Activated T-cell treated with anti-CD3 and anti-CD28 coated beads, Interleukin-2, amount 50 U/mL, for 72 hours (primary cell): ENCODE data around the gene USP12. TPM values are rescaled to one million over a fixed set of nuclear protein-coding genes. Genes with fewer than 3 reads are reported as not detected.
"Not testable (repeated sequence)": the region's sequence is repeated elsewhere in the genome, so short reads cannot be mapped to it uniquely, and the experiment has no call there.

ENCODE experiments used
- ATAC-seq, 2 donors: fragments of 150-1000 bp; cut with Tn5 transposase; replicated peaks in 1 of 2; 2 replicates each; pipeline ENCODE4 v1.10.0; 2021; ENCODE audit warnings: moderate library complexity in 2 of 2, mild to moderate bottlenecking in 1 of 2
- DNase-seq, 2 donors: peaks; one replicate each; pipeline ENCODE4 v3.0.0; 2021 to 2022; ENCODE audit warnings: mixed read lengths in 1 of 2
- H3K27ac Mint-ChIP-seq: one replicate; pipeline ENCODE4 v1.8.0; 2022; ENCODE audit warnings: mild to moderate bottlenecking, moderate library complexity, mixed read lengths
- H3K27me3 Mint-ChIP-seq: one replicate; pipeline ENCODE4 v1.8.0; 2022; ENCODE audit warnings: low read depth, mixed read lengths
- H3K36me3 Mint-ChIP-seq, 2 donors: one replicate each; pipeline ENCODE4 v1.8.0; 2022; ENCODE audit warnings: mixed read lengths in 2 of 2, mild to moderate bottlenecking in 1 of 2; ENCODE audit not compliant: insufficient read depth in 2 of 2
- H3K4me1 Mint-ChIP-seq: one replicate; pipeline ENCODE4 v1.8.0; 2022; ENCODE audit warnings: low read depth, mixed read lengths
- H3K4me3 Mint-ChIP-seq, 2 donors: one replicate each; pipeline ENCODE4 v1.8.0; 2022; ENCODE audit warnings: mild to moderate bottlenecking in 2 of 2, mixed read lengths in 2 of 2, moderate library complexity in 2 of 2
- H3K9me3 Mint-ChIP-seq, 2 donors: one replicate each; pipeline ENCODE4 v1.8.0; 2022; ENCODE audit warnings: mixed read lengths in 2 of 2
- total RNA-seq, 2 donors: library from RNA; stranded (reverse); gene quantifications; one replicate each; pipeline ENCODE4 v1.2.3, GENCODE V29; 2022

Gene USP12
- total RNA-seq, 2 donors from 2014 or later, result 39.6 to 57.3 TPM

DNA sequence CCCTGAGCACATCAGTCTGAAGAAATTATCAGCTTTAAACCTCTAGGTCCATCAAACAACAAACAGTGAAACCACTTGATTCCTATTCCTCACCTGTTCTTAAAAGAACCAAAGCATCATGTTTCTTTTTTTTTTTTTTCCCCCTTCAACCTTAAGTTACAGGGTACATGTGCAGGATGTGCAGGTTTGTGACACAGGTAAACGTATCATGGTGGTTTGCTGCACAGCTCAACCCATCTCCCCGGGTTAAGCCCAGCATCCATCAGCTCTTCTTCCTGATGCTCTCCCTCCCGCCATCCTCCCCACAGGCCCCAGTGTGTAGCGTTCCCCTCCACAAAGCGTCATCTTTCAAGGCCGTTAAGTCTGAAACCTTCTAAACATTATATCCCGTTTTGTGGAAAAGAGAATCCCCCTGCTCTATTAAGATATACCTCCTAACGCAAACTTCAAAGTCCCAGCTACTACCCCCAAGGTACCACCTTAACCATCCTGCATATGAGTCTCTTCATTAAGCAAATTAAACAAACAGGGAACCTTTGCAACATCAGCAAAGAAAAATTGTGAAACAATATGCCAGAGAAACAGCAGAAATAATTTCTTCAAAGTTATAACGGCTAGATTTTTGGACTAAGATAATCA, 10.8 kb downstream of the USP12 start:
- H3K4me3 Mint-ChIP-seq, result peak overlapping the region; percentile 21 to 36
- no peak overlapping the region for H3K27ac Mint-ChIP-seq
- DNase-seq, result no peak
- no peak for ATAC-seq
- H3K4me1 Mint-ChIP-seq, result peaks cover 58% of the 10 kb centered on the region
- H3K36me3 Mint-ChIP-seq, result peaks cover 10 to 33% of the 10 kb centered on the region in 2 donors
- no peaks in the 10 kb centered on the region for H3K27me3 Mint-ChIP-seq
- H3K9me3 Mint-ChIP-seq, result peaks cover 4 to 6% of the 10 kb centered on the region in 2 donors

DNA sequence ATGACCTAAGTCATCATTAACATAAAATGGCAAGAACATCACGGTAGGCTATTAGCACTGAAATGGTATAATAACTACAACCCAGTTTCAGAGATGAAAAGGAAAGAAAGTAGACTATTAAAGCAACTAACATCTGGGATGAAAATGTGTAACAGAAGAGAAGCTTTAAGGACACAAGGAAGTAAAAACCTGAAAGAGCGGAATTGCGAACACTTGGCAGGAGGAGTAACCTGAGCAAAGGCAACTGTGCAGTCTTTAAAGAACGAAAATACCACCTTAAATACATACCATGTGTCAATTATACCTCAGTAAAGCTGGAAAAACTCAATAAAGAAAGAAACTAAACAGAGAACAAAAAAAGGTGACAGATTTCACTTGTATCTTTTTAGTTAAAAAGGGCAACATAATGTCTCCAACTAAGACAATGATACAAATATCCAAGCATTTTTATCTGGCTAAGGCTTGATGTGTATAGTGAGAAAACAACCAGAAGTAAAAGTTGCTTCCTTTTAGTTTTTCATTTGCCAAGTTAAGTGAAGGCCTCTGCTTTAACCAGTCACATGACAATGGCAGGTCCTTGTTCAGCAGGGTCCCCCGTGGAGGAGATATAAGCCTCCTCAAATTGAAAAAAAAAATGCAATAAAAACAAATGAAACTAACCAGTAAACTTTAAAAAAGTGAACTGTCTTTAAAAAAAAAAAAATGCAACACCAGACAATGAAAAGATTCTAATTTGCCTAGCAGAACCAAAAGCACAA, 11.6 kb downstream of the USP12 start:
- Mint-ChIP-seq H3K27ac (peak overlapping the region; percentile 51), H3K9me3 (peaks cover 4 to 6% of the 10 kb centered on the region in 2 donors), H3K36me3 (peaks cover 10 to 35% of the 10 kb centered on the region in 2 donors), H3K4me3 (peak overlapping the region in 1 of 2 donors; percentile 36), H3K27me3 (no peaks in the 10 kb centered on the region), H3K4me1 (peaks cover 51% of the 10 kb centered on the region)
- no peak for ATAC-seq
- no peak for DNase-seq

DNA sequence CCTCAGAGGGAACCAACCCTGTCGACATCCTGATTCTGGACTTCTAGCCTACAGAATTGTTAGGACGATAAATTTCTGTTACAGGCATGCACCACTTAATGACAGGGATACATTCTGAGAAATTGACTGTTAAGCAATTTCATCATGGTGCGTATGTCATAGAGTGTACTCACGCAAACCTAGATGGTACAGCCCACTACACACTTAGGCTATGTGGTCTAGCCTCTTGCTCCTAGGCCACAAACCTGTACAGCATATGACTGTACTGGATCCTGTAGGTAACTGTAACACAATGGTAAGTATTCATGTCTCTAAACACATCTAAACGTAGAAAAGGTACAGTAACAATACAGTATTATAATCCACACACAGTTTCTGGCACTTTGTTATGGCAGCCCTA, 13.3 kb downstream of the USP12 start:
- no peak overlapping the region for H3K27ac Mint-ChIP-seq
- H3K4me3 Mint-ChIP-seq, result no peak overlapping the region
- ATAC-seq, result peak; percentile 59 to 66
- peaks cover 56% of the 10 kb centered on the region for H3K4me1 Mint-ChIP-seq
- no peak for DNase-seq
- peaks cover 4 to 6% of the 10 kb centered on the region in 2 donors for H3K9me3 Mint-ChIP-seq
- H3K36me3 Mint-ChIP-seq, result peaks cover 10 to 33% of the 10 kb centered on the region in 2 donors
- no peaks in the 10 kb centered on the region for H3K27me3 Mint-ChIP-seq

DNA sequence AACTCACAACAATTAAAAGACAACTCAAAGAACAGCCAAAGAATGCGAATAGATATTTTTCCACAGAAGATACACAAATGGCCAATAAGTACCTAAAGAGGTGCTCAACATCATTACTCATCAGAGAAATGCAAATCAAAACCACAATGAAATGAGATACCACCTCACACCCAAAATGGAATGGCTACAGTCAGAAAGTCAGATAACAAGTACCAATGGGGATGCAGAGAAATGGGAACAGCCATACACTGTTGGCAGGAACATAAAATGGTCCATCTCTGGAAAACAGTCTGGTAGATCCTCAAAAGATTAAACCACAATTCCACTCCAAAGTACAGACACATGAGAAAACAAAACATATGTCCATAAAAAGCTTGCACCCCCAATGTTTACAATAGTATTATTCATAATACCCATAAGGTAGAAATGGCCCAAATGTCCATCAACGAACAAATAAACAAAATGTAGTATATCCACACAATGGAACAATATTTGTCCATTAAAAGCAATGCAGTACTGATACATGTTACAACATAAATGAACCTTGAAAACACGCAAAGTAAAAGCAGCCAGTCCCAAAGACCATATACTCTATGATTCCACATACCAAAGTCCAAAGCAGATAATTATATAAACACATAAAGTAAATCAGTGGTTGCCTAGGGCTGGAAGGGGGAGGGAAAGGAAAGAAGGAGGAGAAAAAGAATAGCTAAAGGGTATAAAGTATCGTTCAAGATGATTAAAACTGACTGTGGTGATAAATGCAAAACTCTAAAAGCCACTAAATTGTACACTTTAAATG, 19.6 kb downstream of the USP12 start:
- Mint-ChIP-seq H3K4me1 (peaks cover 59% of the 10 kb centered on the region), H3K9me3 (peaks cover 2 to 6% of the 10 kb centered on the region in 2 donors), H3K4me3 (peak overlapping the region; percentile 48 to 56), H3K36me3 (peaks cover 9 to 16% of the 10 kb centered on the region in 2 donors), H3K27me3 (no peaks in the 10 kb centered on the region), H3K27ac (peak overlapping the region; percentile 3)
- DNase-seq, result no peak
- peak; percentile 71 to 75 for ATAC-seq

DNA sequence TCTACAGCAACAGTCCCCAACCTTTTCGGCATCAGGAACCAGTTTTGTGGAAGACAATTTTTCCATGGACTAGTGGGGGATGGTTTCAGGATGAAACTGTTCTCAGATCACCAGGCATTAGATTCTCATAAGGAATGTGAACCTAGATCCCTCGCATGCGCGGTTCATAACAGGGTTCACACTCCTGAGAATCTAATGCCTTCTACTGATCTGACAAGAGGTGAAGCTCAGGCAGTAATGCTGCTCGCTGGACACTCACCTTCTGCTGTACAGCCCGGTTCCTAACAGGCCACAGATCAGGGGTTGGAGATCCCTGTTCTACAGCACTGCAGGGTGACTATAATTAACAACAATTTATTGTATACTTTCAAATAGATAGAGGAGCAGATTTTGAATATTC, 21.9 kb downstream of the USP12 start:
- Mint-ChIP-seq H3K4me1 (peaks cover 80% of the 10 kb centered on the region), H3K4me3 (no peak overlapping the region), H3K9me3 (no peaks in the 10 kb centered on the region), H3K36me3 (peaks cover 2 to 4% of the 10 kb centered on the region in 2 donors), H3K27me3 (no peaks in the 10 kb centered on the region), H3K27ac (no peak overlapping the region)
- ATAC-seq (no peak), DNase-seq (no peak)

DNA sequence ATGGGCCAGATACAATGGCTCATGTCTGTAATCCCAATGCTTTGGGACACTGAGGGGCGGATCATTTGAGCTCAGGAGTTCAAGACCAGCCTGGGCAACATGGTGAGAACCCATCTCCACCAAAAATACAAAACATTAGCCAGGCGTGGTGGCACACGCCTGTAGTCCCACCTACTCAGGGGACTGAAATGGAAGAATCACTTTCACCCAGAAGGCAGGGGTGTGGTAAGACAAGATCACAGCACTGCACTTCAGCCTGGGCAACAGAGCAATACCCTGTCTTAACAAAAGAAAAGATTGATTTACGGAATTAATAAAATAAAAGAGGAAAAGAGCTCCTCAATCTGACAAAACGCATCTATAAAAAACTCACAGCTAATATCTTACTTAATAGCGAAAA, 22.7 kb downstream of the USP12 start:
- DNase-seq (no peak), ATAC-seq (no peak)
- no peaks in the 10 kb centered on the region for H3K9me3 Mint-ChIP-seq
- H3K4me1 Mint-ChIP-seq, result peaks cover 83% of the 10 kb centered on the region
- peak overlapping the region; percentile 58 to 65 for H3K4me3 Mint-ChIP-seq
- peak overlapping the region; percentile 77 for H3K27ac Mint-ChIP-seq
- H3K36me3 Mint-ChIP-seq, result peaks cover 2 to 4% of the 10 kb centered on the region in 2 donors
- H3K27me3 Mint-ChIP-seq, result no peaks in the 10 kb centered on the region

DNA sequence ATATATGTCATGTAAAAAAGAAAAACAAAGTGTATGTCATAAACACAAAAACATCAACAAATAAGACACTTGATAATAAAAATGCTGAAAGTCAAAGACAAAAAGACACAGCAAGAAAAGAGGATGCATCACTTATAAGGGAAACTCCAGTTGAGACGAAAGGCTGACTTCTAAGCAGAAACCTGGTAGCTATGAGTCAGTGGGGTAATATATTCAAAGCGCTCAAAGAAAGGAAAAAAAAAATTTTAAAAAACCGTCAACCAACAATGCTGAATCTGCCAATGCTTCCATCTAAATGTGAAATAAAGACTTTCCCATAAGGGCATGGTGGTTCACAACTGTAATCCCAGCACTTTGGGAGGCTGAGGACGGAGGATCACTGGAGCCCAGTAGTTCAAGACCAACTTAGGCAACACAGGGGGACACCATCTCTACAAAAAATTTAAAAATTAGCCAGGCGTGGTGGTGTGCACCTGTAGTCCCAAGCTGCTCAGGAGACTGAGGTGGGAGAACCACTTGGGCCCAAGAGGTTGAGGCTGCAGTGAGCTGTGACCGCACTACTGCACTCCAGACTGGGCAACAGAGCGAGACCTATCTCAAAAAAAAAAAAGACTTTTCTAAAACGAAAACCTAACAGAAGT, 24.0 kb downstream of the USP12 start:
- no peaks in the 10 kb centered on the region for H3K27me3 Mint-ChIP-seq
- H3K4me3 Mint-ChIP-seq, result peak overlapping the region; percentile 75 to 88
- peak overlapping the region; percentile 98 for H3K27ac Mint-ChIP-seq
- H3K4me1 Mint-ChIP-seq, result peaks cover 85% of the 10 kb centered on the region
- peak; percentile 91 for ATAC-seq
- H3K9me3 Mint-ChIP-seq, result peaks cover 0 to 2% of the 10 kb centered on the region in 2 donors
- DNase-seq, result no peak
- peaks cover 7 to 11% of the 10 kb centered on the region in 2 donors for H3K36me3 Mint-ChIP-seq

DNA sequence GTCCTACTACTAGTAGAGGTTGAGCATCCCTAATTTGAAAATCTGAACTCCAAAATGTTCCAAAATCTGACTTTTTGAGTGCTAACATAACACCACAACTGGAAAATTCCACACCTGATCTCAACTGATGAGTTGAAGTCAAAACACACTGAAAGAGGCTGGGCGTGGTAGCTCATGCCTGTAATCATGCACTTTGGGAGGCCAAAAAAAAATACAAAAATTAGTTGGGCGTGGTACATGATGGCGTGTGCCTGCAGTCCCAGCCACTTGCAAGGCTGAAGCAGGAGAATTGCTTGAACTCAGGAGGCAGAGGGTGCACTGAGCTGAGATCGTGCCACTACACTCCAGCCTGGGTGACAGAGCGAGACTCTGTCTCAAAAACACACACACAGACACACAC, 29.9 kb downstream of the USP12 start:
- no peak overlapping the region for H3K27ac Mint-ChIP-seq
- H3K27me3 Mint-ChIP-seq, result no peaks in the 10 kb centered on the region
- H3K4me1 Mint-ChIP-seq, result peaks cover 67% of the 10 kb centered on the region
- no peak overlapping the region for H3K4me3 Mint-ChIP-seq
- H3K36me3 Mint-ChIP-seq, result peaks cover 7 to 22% of the 10 kb centered on the region in 2 donors
- H3K9me3 Mint-ChIP-seq, result peaks cover 2 to 3% of the 10 kb centered on the region in 2 donors
- no peak for DNase-seq
- ATAC-seq, result no peak

DNA sequence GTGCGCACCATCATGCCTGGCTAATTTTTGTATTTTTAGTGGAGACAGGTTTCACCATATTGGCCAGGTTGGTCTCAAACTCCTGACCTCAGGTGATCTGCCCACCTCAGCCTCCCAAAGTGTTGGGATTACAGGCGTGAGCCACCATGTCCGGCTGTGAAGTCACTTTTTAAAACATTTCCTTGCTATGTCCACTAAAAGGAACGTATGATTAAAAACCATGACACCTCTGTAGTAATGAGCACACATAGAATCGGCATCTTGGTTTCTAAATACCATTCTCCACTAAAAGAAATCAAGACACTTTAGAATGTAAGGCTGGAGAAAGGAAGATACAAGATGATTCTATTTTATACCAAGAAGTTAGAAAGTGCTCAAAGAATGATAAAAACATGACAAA, 30.5 kb downstream of the USP12 start:
- H3K27ac Mint-ChIP-seq, ATAC-seq: not testable (repeated sequence)

DNA sequence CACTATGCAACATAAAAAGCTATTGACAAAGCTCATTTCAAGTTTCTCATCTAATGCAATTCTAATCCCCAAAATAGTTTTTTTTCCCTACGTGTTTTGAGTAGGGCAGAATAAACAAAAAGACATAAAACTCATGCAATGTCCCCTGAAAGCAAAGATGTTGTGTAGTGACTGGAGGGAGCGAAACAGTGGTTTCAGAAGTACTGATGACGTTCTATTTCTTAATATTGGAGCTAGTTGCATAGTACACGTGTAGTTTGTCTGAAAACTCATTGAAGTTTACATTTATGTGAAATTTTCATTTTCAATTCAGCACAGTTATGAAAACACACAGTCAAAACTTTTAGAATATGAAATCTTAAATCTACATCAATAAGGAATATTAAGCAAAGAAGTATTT, 31.6 kb downstream of the USP12 start:
- H3K36me3 Mint-ChIP-seq, result peaks cover 7 to 22% of the 10 kb centered on the region in 2 donors
- peaks cover 60% of the 10 kb centered on the region for H3K4me1 Mint-ChIP-seq
- no peak overlapping the region for H3K27ac Mint-ChIP-seq
- DNase-seq (no peak), ATAC-seq (no peak)
- H3K9me3 Mint-ChIP-seq, result peaks cover 2 to 3% of the 10 kb centered on the region in 2 donors
- no peaks in the 10 kb centered on the region for H3K27me3 Mint-ChIP-seq
- peak overlapping the region in 1 of 2 donors; percentile 32 for H3K4me3 Mint-ChIP-seq

More for the DNA sequence above, 30.5 kb downstream of the USP12 start:
- not testable (repeated sequence) for H3K27me3 Mint-ChIP-seq, DNase-seq, H3K4me3 Mint-ChIP-seq, H3K9me3 Mint-ChIP-seq
- Mint-ChIP-seq H3K36me3 (peaks cover 7 to 22% of the 10 kb centered on the region in 2 donors), H3K4me1 (peaks cover 64% of the 10 kb centered on the region)

DNA sequence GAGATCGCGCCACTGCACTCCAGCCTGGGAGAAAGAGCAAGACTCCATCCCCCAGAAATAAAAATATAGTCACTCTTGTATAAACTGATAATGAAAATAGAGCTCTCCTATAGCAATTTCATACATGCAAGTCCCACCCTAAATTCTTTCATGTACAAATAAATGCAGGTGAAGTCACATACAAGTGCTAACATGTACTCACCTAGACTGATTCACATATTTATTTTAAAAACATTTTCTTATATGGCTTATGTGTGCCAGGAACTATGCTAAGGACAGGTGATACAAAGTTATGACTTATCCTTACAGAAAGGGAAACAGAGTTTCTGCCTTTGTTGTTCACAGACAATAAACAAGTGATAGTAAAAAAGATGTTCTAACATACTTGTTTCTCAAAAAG, 32.0 kb downstream of the USP12 start:
- Mint-ChIP-seq H3K36me3 (peaks cover 7 to 22% of the 10 kb centered on the region in 2 donors), H3K4me3 (no peak overlapping the region), H3K4me1 (peaks cover 63% of the 10 kb centered on the region), H3K9me3 (peaks cover 2 to 3% of the 10 kb centered on the region in 2 donors), H3K27me3 (no peaks in the 10 kb centered on the region), H3K27ac (no peak overlapping the region)
- ATAC-seq (no peak), DNase-seq (no peak)

DNA sequence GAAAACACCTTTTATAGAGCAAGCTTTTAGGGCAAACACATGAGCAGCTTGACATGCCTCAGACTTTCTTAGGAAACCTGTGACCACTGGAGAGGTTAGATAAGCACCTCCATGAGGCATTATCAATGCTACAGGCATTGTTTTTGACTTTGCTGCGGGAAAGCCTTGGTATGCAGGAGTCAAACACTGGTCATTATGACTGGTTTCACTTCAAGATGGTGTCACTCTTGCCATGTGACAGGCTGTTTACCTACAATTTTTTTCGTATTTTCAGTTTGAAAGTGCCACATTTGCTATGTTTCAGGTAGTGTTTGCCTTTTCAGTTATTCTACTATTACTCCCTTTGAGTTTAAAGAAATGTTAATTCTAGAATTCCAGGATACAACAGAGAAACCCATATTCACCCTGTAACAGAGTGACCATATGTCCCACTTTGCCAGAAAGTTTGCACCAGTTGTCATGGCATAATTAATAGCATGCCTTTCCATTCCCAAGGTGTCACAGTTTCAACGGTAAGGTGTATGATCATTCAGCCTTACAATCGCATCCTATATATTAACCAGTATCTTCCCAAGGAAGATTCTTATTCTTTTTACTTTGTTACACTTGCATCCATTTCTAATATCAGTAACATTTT, 33.0 kb downstream of the USP12 start:
- peaks cover 2 to 3% of the 10 kb centered on the region in 2 donors for H3K9me3 Mint-ChIP-seq
- H3K27me3 Mint-ChIP-seq, result no peaks in the 10 kb centered on the region
- H3K36me3 Mint-ChIP-seq, result peaks cover 5 to 21% of the 10 kb centered on the region in 2 donors

More for the DNA sequence above, 33.0 kb downstream of the USP12 start:
- no peak overlapping the region for H3K27ac Mint-ChIP-seq
- DNase-seq (no peak), ATAC-seq (peak; percentile 68 to 85)
- H3K4me1 Mint-ChIP-seq, result peaks cover 64% of the 10 kb centered on the region
- no peak overlapping the region for H3K4me3 Mint-ChIP-seq
